ENCODE measurements around the gene FAM168A.

- TF ChIP-seq CTCF (IDR thresholded peaks at IDR 0.05; ENCODE audit: insufficient read depth, low read length) (no peak), POLR2AphosphoS5 (IDR thresholded peaks at IDR 0.05; ENCODE audit: low read depth) (no peak)
Measured at GRCh38 chr11:73516080-73516479, 81.8 kb downstream of the FAM168A start.

Data from HL-60 (cell line).